GM18526 (cell line): Measurements from ENCODE around the gene PSTPIP1.
A peak's percentile ranks its signal among the peaks of the same experiment; 100 is the strongest.

Experiments
- POLR2A ChIP-seq: IDR thresholded peaks from 3 replicates; pipeline ENCODE4 v1.6.1; 2011; ENCODE audit not compliant: insufficient read length; ENCODE audit errors: extremely low read depth

The PSTPIP1 gene

GRCh38 chr15:77066971-77067690, 72.2 kb downstream of the PSTPIP1 start:
- TF ChIP-seq POLR2A, result no peak

- no peak for TF ChIP-seq POLR2A
Measured at GRCh38 chr15:77067691-77068367, 72.9 kb downstream of the PSTPIP1 start.

GRCh38 chr15:77068633-77069032, 73.7 kb downstream of the PSTPIP1 start:
- TF ChIP-seq POLR2A, result no peak

- no peak for TF ChIP-seq POLR2A
Measured at GRCh38 chr15:77069521-77070121, 74.7 kb downstream of the PSTPIP1 start.

- TF ChIP-seq POLR2A, result no peak
Measured at GRCh38 chr15:77070180-77070494, 75.2 kb downstream of the PSTPIP1 start.

- peak; percentile 82 for TF ChIP-seq POLR2A
Measured at GRCh38 chr15:77070495-77071304, 75.8 kb downstream of the PSTPIP1 start, which contains the start of gene TSPAN3. Gene TSPAN3, minus strand, starts transcription at chr15:77071109. Its CDS starts 155 bp downstream, at chr15:77070954.

DNA sequence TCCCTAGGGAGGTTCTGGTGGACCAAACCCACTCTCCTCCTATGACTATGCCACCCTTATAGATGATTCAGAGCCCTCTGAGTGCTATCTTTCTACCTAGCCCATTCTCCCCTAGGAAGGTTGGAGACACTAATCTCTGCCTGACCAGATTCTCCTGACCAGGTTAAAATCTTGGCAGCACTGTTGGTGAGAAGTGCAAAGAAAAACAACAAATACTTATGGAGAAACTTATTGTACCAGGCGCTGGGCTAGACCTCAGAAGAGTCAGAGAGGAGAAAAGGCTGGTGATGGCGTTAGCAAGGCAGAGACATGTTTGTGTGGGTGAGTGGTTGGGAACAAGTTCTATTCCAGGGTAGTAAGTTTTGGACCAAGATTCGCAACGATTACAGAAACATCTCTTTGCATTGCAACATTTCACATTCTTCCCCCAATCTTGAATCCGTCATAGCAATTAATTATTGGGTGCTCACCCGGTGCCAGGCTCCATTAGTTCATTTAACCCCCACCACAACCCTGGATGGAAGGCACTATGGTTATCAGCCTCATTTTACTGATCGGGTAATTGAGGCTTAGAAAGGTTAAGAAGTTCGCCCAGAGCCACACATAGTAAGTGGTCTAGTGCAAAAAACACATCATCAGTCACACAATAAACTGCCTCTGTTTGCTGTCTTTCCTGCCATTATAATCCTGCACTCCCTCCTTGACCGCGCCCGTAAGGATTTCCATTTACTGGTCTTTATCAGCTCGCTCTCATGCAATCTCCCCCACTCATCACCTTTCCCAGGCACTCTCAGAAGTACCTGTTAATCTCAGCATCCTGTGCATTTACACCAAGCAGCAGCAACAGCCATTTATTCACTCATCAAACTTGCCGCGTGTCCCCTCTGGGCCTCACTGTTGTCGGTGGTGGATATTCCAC, 76.6 kb downstream of the PSTPIP1 start:
- no peak for TF ChIP-seq POLR2A

DNA sequence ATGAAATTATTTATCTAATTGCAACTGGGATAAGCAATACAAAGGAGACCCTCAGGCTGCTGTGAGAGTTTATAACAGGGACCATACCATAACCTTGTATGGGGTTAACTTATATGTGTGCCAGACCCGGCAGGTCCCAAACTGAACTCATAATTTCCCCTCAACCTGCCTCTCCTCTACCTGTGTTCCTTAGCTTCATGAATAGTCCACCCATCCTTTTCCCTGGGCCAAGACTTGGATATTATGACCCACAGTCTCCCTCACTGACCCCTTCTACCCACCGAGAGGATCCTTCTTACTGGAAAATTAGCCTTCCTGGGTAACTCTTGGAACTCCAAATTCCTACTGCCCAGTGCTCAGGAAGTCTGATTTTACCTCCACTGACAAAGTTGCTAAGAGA, 79.4 kb downstream of the PSTPIP1 start:
- no peak for TF ChIP-seq POLR2A

- no peak for TF ChIP-seq POLR2A
Measured at GRCh38 chr15:77075528-77075927, 80.6 kb downstream of the PSTPIP1 start.

GRCh38 chr15:77076323-77076915, 81.5 kb downstream of the PSTPIP1 start:
- TF ChIP-seq POLR2A, result no peak

GRCh38 chr15:77081971-77082370, 87.0 kb downstream of the PSTPIP1 start:
- no peak for TF ChIP-seq POLR2A

GRCh38 chr15:77083381-77084160, 88.6 kb downstream of the PSTPIP1 start:
- peak; percentile 23 for TF ChIP-seq POLR2A

DNA sequence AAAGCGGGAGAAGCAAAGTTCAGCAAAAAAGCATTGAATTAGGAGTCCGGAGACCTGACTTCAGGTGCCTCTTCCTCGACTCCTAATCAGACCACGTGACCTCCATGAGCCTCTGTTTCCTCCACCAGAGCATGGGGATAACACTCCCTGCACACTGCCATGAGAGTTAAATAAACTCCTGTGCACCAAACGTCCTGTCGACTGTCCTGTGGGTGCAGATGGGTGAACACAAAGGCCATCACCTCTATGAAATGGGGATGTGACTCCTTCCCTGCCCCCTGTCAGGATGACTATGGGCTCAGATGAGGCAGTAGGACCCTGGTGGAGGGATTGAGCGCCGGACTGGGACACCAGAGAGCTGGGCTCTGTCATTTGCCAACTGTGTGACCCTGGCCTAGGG, 89.5 kb downstream of the PSTPIP1 start:
- no peak for TF ChIP-seq POLR2A
